ENCODE measurements around the gene TTC22. TPM values are rescaled to one million over a fixed set of nuclear protein-coding genes. Genes with fewer than 3 reads are reported as not detected.
A peak's percentile ranks its signal among the peaks of the same experiment; 100 is the strongest.

The TTC22 gene
- total RNA-seq, 1 donor from 2014 or later, result 7.4 TPM

DNA sequence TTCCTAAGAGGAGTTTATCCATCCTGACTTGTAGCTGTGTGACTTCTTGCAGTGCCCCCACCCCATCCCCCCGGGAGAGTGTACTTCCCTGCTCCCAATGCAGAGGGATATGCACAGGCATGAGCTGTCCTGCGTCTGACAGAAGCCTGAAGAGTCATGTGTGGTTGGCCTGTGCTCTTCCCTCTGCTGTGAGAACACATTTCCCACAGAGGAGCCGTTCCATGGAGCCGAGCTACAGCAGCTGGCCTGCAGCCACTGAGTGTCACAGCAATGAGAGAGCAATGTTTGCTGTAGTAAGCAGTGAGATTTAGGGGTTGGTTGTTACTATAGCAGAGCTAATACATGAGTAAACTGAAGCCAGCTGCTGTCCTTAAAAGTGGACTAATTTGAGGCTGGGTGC, 58.8 kb downstream of the TTC22 start:
- FAIRE-seq, result no peak
- Histone ChIP-seq H3K4me3 (ENCODE audit: low read depth, low read length) (no peak overlapping the region), H3K27me3 (ENCODE audit: control insufficient read depth, insufficient read depth, low read length) (no peaks in the 10 kb centered on the region), H3K36me3 (ENCODE audit: control insufficient read depth, insufficient read depth, low read length) (peaks cover 17% of the 10 kb centered on the region)
- TF ChIP-seq CTCF (IDR thresholded peaks at IDR 0.05; ENCODE audit: insufficient read depth, low read length, severe bottlenecking), result no peak
- no peak for DNase-seq (ENCODE audit: low read depth)

DNA sequence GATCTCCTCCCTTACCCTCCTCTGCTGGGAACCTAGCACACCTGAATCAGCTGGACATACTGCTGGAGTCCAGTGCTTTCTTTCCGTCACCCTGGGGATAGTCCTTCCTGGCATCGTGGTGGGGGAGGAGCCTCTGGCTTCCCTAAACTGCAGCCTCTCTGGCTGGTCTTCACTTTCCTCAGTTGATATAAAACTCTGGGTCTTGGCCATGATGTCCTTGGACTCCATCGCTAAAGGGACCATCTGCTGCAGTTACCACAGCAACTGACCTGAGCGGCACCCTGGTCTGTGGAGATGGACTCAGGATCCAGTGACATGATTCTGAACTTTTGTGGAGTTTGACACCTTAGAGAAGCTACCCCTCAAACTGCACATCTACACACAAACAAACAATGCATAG, 59.6 kb downstream of the TTC22 start:
- no peak for TF ChIP-seq CTCF (IDR thresholded peaks at IDR 0.05; ENCODE audit: insufficient read depth, low read length, severe bottlenecking)
- no peaks in the 10 kb centered on the region for H3K27me3 ChIP-seq (ENCODE audit: control insufficient read depth, insufficient read depth, low read length)
- peaks cover 23% of the 10 kb centered on the region for H3K36me3 ChIP-seq (ENCODE audit: control insufficient read depth, insufficient read depth, low read length)
- H3K4me3 ChIP-seq (ENCODE audit: low read depth, low read length), result no peak overlapping the region
- DNase-seq (ENCODE audit: low read depth) (no peak), FAIRE-seq (no peak)

DNA sequence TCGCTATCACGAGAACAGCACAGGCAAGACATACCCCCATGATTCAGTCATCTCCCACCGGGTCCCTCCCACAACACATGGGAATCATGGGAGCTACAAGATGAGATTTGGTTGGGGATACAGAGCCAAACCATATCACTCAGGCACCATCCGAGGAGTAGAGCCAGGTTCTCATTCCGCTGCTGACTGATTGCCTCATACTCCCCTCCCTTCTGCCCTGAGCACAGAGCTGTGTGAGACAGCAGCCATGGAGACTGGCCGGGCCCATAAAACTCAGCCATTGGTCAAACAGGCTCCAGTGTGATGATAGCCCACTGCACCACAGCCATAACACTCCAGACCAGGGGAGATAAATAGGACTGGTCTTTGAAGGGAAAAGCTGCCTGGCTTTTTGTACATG, 62.9 kb downstream of the TTC22 start:
- no peak for DNase-seq (ENCODE audit: low read depth)
- Histone ChIP-seq H3K4me3 (ENCODE audit: low read depth, low read length) (no peak overlapping the region), H3K27me3 (ENCODE audit: control insufficient read depth, insufficient read depth, low read length) (no peaks in the 10 kb centered on the region), H3K36me3 (ENCODE audit: control insufficient read depth, insufficient read depth, low read length) (peaks cover 25% of the 10 kb centered on the region)
- peak; percentile 18 for FAIRE-seq
- no peak for TF ChIP-seq CTCF (IDR thresholded peaks at IDR 0.05; ENCODE audit: insufficient read depth, low read length, severe bottlenecking)

DNA sequence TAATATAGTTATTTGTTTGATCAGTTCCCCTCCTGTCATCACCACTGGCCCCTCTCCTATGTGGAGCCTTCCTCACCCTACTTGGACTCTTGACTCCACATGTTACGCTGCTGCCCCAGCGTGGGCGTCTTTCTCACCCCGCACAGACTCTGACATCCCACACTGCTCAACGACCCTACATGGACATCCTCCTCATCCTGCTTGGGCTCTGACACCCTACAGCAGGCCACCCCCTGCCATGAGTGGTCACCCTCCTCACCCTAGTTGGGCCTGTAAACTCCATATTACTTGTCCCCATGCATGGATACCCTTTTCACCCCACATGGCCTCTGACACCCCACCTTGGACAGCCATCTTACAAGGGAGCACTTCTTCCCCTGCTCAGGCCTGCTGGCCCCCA, 64.4 kb downstream of the TTC22 start:
- peaks cover 23% of the 10 kb centered on the region for H3K36me3 ChIP-seq (ENCODE audit: control insufficient read depth, insufficient read depth, low read length)
- FAIRE-seq, result no peak
- H3K27me3 ChIP-seq (ENCODE audit: control insufficient read depth, insufficient read depth, low read length), result no peaks in the 10 kb centered on the region
- H3K4me3 ChIP-seq (ENCODE audit: low read depth, low read length), result no peak overlapping the region
- TF ChIP-seq CTCF (IDR thresholded peaks at IDR 0.05; ENCODE audit: insufficient read depth, low read length, severe bottlenecking), result no peak
- no peak for DNase-seq (ENCODE audit: low read depth)

Other genes with a start within 250 kb of the TTC22 start
- not detected in 2 replicates for gene FAM151A, start 177.8 kb downstream of the TTC22 start, total RNA-seq
- under 0.01 and 0.13 TPM in 2 replicates for gene MROH7, start 159.5 kb downstream of the TTC22 start, total RNA-seq
- gene TTC4, start 85.5 kb downstream of the TTC22 start, total RNA-seq, result 29.4 and 30.8 TPM in 2 replicates
- 5.3 and 5.9 TPM in 2 replicates for gene PARS2, start 36.8 kb downstream of the TTC22 start, total RNA-seq
- gene DHCR24, start 85.9 kb upstream of the TTC22 start, total RNA-seq, result 118 and 212 TPM in 2 replicates
- 2.9 and 4.2 TPM in 2 replicates for gene TMEM61, start 179.3 kb upstream of the TTC22 start, total RNA-seq
- under 0.01 TPM in 1 of 2 replicates, not detected in the other for gene BSND, start 197.6 kb upstream of the TTC22 start, total RNA-seq
- 5.8 and 11.3 TPM in 2 replicates for gene PCSK9, start 238.2 kb upstream of the TTC22 start, total RNA-seq

Measured in bronchial epithelial cell (primary cell).